Common myeloid progenitor, CD34-positive (primary cell): ENCODE data around the gene USP44.

Experiments used
- CTCF ChIA-PET: fragments of 350-600 bp; sonication (Branson Sonifier 250); formaldehyde crosslinking; loops from one replicate; lab custom pipeline; 2021; ENCODE audit warnings: antibody characterized with exemption; lab: Charles Lee
- POLR2A ChIA-PET: fragments of 350-600 bp; sonication (Branson Sonifier 250); formaldehyde crosslinking; loops from one replicate; lab custom pipeline; 2021; ENCODE audit warnings: antibody characterized with exemption; lab: Charles Lee
- DNase-seq, 3 donors: peaks; one replicate each; pipeline versions ENCODE4 v3.0.0 to v3.0.0-alpha.2; 2013
- H3K27ac ChIP-seq, 2 experiments: 1 replicate in 1 of 2; 2 replicates in 1 of 2; pipeline ENCODE4 v1.7.0; 2013; ENCODE audit warnings: inconsistent platforms in 2 of 2, low read length in 2 of 2, mild to moderate bottlenecking in 2 of 2, low read depth in 1 of 2, moderate library complexity in 1 of 2; ENCODE audit not compliant: severe bottlenecking in 2 of 2, insufficient read depth in 1 of 2, poor library complexity in 1 of 2
- H3K27me3 ChIP-seq, 5 experiments: replicated peaks in 2 of 5; 1 replicate in 3 of 5; 2 replicates in 2 of 5; pipeline versions ENCODE4 v1.6.1 to v1.7.0; 2013; ENCODE audit warnings: low read length in 4 of 5, mild to moderate bottlenecking in 2 of 5, moderate library complexity in 2 of 5, inconsistent platforms in 1 of 5; ENCODE audit not compliant: insufficient read depth in 5 of 5, control insufficient read depth in 4 of 5
- H3K36me3 ChIP-seq, 4 experiments: 1 replicate in 2 of 4; 2 replicates in 2 of 4; pipeline versions ENCODE4 v1.6.1 to v1.7.0; 2013; ENCODE audit warnings: low read length in 3 of 4, control low read depth in 1 of 4, mild to moderate bottlenecking in 1 of 4; ENCODE audit not compliant: control insufficient read depth in 4 of 4, insufficient read depth in 4 of 4
- H3K4me1 ChIP-seq, 4 experiments: 1 replicate in 3 of 4; 2 replicates in 1 of 4; pipeline versions ENCODE4 v1.6.1 to v1.7.1; 2013; ENCODE audit warnings: low read length in 3 of 4, mild to moderate bottlenecking in 3 of 4, control low read depth in 1 of 4, inconsistent platforms in 1 of 4, moderate library complexity in 1 of 4; ENCODE audit not compliant: control insufficient read depth in 4 of 4, insufficient read depth in 4 of 4; ENCODE audit errors: control extremely low read depth in 1 of 4
- H3K4me3 ChIP-seq, 7 experiments: 1 replicate in 4 of 7; 2 replicates in 3 of 7; pipeline versions ENCODE4 v1.5.1 to v1.7.0; 2013; ENCODE audit warnings: mild to moderate bottlenecking in 7 of 7, low read length in 6 of 7, moderate library complexity in 6 of 7, inconsistent platforms in 2 of 7, low read depth in 2 of 7, control low read depth in 1 of 7; ENCODE audit not compliant: insufficient read depth in 4 of 7, control insufficient read depth in 1 of 7; ENCODE audit errors: extremely low read depth in 1 of 7
- H3K9me3 ChIP-seq, 5 experiments: 1 replicate in 4 of 5; 2 replicates in 1 of 5; pipeline versions ENCODE4 v1.6.1 to v1.7.1; 2013; ENCODE audit warnings: low read length in 4 of 5, mild to moderate bottlenecking in 2 of 5, inconsistent platforms in 1 of 5, low read depth in 1 of 5, moderate library complexity in 1 of 5; ENCODE audit not compliant: control insufficient read depth in 4 of 5, insufficient read depth in 2 of 5; ENCODE audit errors: control extremely low read depth in 1 of 5
- WGBS: methylation state at CpG from one replicate; pipeline ENCODE4 v1.1.5; 2013; ENCODE audit not compliant: insufficient coverage; 5-methylcytosine and 5-hydroxymethylcytosine counted together

Gene USP44

GRCh38 chr12:95473231-95473883, 77.9 kb downstream of the USP44 start:
- H3K27me3 ChIP-seq, result no peaks in the 10 kb centered on the region
- DNase-seq, result peak; percentile 42 to 54 (median 46)
- ChIA-PET CTCF (interaction anchor here (0.7 to 1.6 kb wide), 3 partner anchors 8 to 197 kb away, joined by 3 to 4 read pairs (median 3); no protein-coding TSS in a partner anchor), POLR2A (interaction anchor here (0.5 to 1.1 kb wide), 2 partner anchors 17 to 400 kb away, joined by 3 to 6 read pairs; partner anchors contain the start of gene NR2C1)
- H3K27ac ChIP-seq, result peak overlapping the region; percentile 96 to 98
- peak overlapping the region; percentile 87 to 100 (median 95) for H3K4me3 ChIP-seq
- peaks cover 5 to 26% (median 16%) of the 10 kb centered on the region in 4 experiments for H3K4me1 ChIP-seq
- peaks cover 0 to 19% (median 17%) of the 10 kb centered on the region in 4 experiments for H3K36me3 ChIP-seq
- WGBS, result 0% methylated on average over 15 of the region's 23 CpGs
- H3K9me3 ChIP-seq, result no peaks in the 10 kb centered on the region

- Histone ChIP-seq H3K4me1 (peaks cover 5 to 17% (median 11%) of the 10 kb centered on the region in 4 experiments), H3K36me3 (no peaks in the 10 kb centered on the region), H3K9me3 (no peaks in the 10 kb centered on the region), H3K4me3 (no peak overlapping the region), H3K27me3 (no peaks in the 10 kb centered on the region), H3K27ac (no peak overlapping the region)
- 100% methylated on average over 1 of the region's 1 CpG for WGBS
- ChIA-PET POLR2A (no interaction called here), CTCF (no interaction called here)
- no peak for DNase-seq
These were observed 81.0 kb downstream of the USP44 start for GRCh38 chr12:95470300-95470699.
